ENCODE measurements around the gene NT5DC1.

The NT5DC1 gene

GRCh38 chr6:116168148-116168547 is 67.5 kb downstream of the NT5DC1 start:
- Histone ChIP-seq H3K27ac (ENCODE audit: low read length) (no peak overlapping the region), H3K79me2 (ENCODE audit: insufficient read depth, low read length) (no peaks in the 10 kb centered on the region), H3K9ac (ENCODE audit: low read depth, low read length) (no peak overlapping the region), H4K20me1 (ENCODE audit: insufficient read depth, low read length) (no peaks in the 10 kb centered on the region), H3K27me3 (ENCODE audit: insufficient read depth, low read length, poor library complexity) (no peaks in the 10 kb centered on the region), H3K4me3 (ENCODE audit: low read depth in 1 of 2, low read length in 2 of 2) (no peak overlapping the region), H3K4me1 (ENCODE audit: insufficient read depth, low read length) (peaks cover 7% of the 10 kb centered on the region), H3K9me3 (ENCODE audit: insufficient read depth, low read length, severe bottlenecking) (no peaks in the 10 kb centered on the region), H3K36me3 (ENCODE audit: insufficient read depth, low read length) (no peaks in the 10 kb centered on the region), H3K4me2 (ENCODE audit: insufficient read depth, low read length) (no peak overlapping the region), H2AFZ (ENCODE audit: low read depth, low read length) (no peak overlapping the region)
- no peak for DNase-seq
- no peak for ATAC-seq (ENCODE audit: insufficient read depth, low read depth)
- no peak for TF ChIP-seq EZH2 (IDR thresholded peaks at IDR 0.05; ENCODE audit: borderline replicate concordance, low read depth, low read length, severe bottlenecking)
- TF ChIP-seq CTCF (IDR thresholded peaks at IDR 0.05; ENCODE audit: borderline replicate concordance, extremely low read depth, low read length, poor library complexity, severe bottlenecking): no peak

GRCh38 chr6:116169880-116170279 is 69.2 kb downstream of the NT5DC1 start:
- no peak for TF ChIP-seq EZH2 (IDR thresholded peaks at IDR 0.05; ENCODE audit: borderline replicate concordance, low read depth, low read length, severe bottlenecking)
- TF ChIP-seq CTCF (IDR thresholded peaks at IDR 0.05; ENCODE audit: borderline replicate concordance, extremely low read depth, low read length, poor library complexity, severe bottlenecking): no peak
- no peak overlapping the region for H3K9ac ChIP-seq (ENCODE audit: low read depth, low read length)
- no peak overlapping the region for H2AFZ ChIP-seq (ENCODE audit: low read depth, low read length)
- no peaks in the 10 kb centered on the region for H3K36me3 ChIP-seq (ENCODE audit: insufficient read depth, low read length)
- H3K9me3 ChIP-seq (ENCODE audit: insufficient read depth, low read length, severe bottlenecking): no peaks in the 10 kb centered on the region
- no peak overlapping the region for H3K4me2 ChIP-seq (ENCODE audit: insufficient read depth, low read length)
- ATAC-seq (ENCODE audit: insufficient read depth, low read depth): no peak
- H4K20me1 ChIP-seq (ENCODE audit: insufficient read depth, low read length): no peaks in the 10 kb centered on the region
- no peak overlapping the region for H3K4me3 ChIP-seq (ENCODE audit: low read depth in 1 of 2, low read length in 2 of 2)
- H3K27me3 ChIP-seq (ENCODE audit: insufficient read depth, low read length, poor library complexity): no peaks in the 10 kb centered on the region
- no peak overlapping the region for H3K27ac ChIP-seq (ENCODE audit: low read length)
- DNase-seq: no peak
- peaks cover 7% of the 10 kb centered on the region for H3K4me1 ChIP-seq (ENCODE audit: insufficient read depth, low read length)
- H3K79me2 ChIP-seq (ENCODE audit: insufficient read depth, low read length): no peaks in the 10 kb centered on the region

GRCh38 chr6:116170358-116171057 is 69.9 kb downstream of the NT5DC1 start:
- Histone ChIP-seq H3K4me3 (ENCODE audit: low read depth in 1 of 2, low read length in 2 of 2) (no peak overlapping the region), H3K36me3 (ENCODE audit: insufficient read depth, low read length) (no peaks in the 10 kb centered on the region), H3K27me3 (ENCODE audit: insufficient read depth, low read length, poor library complexity) (no peaks in the 10 kb centered on the region), H4K20me1 (ENCODE audit: insufficient read depth, low read length) (no peaks in the 10 kb centered on the region), H3K27ac (ENCODE audit: low read length) (no peak overlapping the region), H3K4me1 (ENCODE audit: insufficient read depth, low read length) (peaks cover 6% of the 10 kb centered on the region), H3K79me2 (ENCODE audit: insufficient read depth, low read length) (no peaks in the 10 kb centered on the region), H3K4me2 (ENCODE audit: insufficient read depth, low read length) (no peak overlapping the region), H2AFZ (ENCODE audit: low read depth, low read length) (no peak overlapping the region), H3K9ac (ENCODE audit: low read depth, low read length) (no peak overlapping the region), H3K9me3 (ENCODE audit: insufficient read depth, low read length, severe bottlenecking) (no peaks in the 10 kb centered on the region)
- ATAC-seq (ENCODE audit: insufficient read depth, low read depth): no peak
- no peak for DNase-seq
- TF ChIP-seq CTCF (IDR thresholded peaks at IDR 0.05; ENCODE audit: borderline replicate concordance, extremely low read depth, low read length, poor library complexity, severe bottlenecking) (no peak), EZH2 (IDR thresholded peaks at IDR 0.05; ENCODE audit: borderline replicate concordance, low read depth, low read length, severe bottlenecking) (no peak)
